SK-N-SH (cell line): ENCODE results near the gene DDX25. TPM values are rescaled to one million over a fixed set of nuclear protein-coding genes. Genes with fewer than 3 reads are reported as not detected.

ENCODE experiments used
- CTCF ChIA-PET: fragments of 300-600, 350-600 bp; formaldehyde crosslinking; extraction: SDS; loops from one replicate; lab custom pipeline; 2021; lab: Yijun Ruan, JAX
- POLR2A ChIA-PET: fragments of 350-600 bp; sonication (Branson Sonifier 250); formaldehyde crosslinking; extraction: SDS; loops from one replicate; lab custom pipeline; 2020; ENCODE audit warnings: antibody characterized with exemption, inconsistent platforms; lab: Yijun Ruan, JAX
- DNase-seq: peaks from one replicate; pipeline ENCODE4 v3.0.0; 2012
- H2AFZ ChIP-seq: fragments of 200-600 bp; sonication (generic); 2 replicates; pipeline ENCODE4 v1.8.1; 2016; ENCODE audit warnings: antibody characterized with exemption, mild to moderate bottlenecking, low read depth
- H3F3A ChIP-seq: fragments of 200-600 bp; sonication (generic); replicated peaks from 2 replicates; pipeline ENCODE3; 2016; ENCODE audit warnings: antibody characterized with exemption, mild to moderate bottlenecking; ENCODE audit not compliant: insufficient read depth
- H3K27ac ChIP-seq, 2 experiments: fragments of 200-500 bp in 1 of 2; fragments of 200-600 bp in 1 of 2; sonication (Bioruptor generic) in 1 of 2; sonication (generic), shearing (Covaris generic) in 1 of 2; 2 replicates each; pipeline versions ENCODE4 v1.5.1 to v1.6.1; 2014 to 2016; ENCODE audit warnings: low read depth in 2 of 2, inconsistent platforms in 1 of 2, low read length in 1 of 2, mild to moderate bottlenecking in 1 of 2, mixed read lengths in 1 of 2
- H3K27me3 ChIP-seq: fragments of 200-600 bp; sonication (generic), shearing (Covaris generic); 2 replicates; pipeline ENCODE4 v1.6.1; 2016; ENCODE audit warnings: mixed run types; ENCODE audit not compliant: insufficient read depth
- H3K36me3 ChIP-seq, 2 experiments: fragments of 200-500 bp in 1 of 2; fragments of 200-600 bp in 1 of 2; sonication (Bioruptor generic) in 1 of 2; sonication (generic) in 1 of 2; replicated peaks in 1 of 2; 2 replicates each; pipeline versions ENCODE3 to v1.5.1; 2014 to 2016; ENCODE audit warnings: low read length in 1 of 2, mild to moderate bottlenecking in 1 of 2; ENCODE audit not compliant: insufficient read depth in 2 of 2, control insufficient read depth in 1 of 2
- H3K4me1 ChIP-seq, 2 experiments: fragments of 200-500 bp in 1 of 2; fragments of 200-600 bp in 1 of 2; sonication (Bioruptor generic) in 1 of 2; sonication (generic), shearing (Covaris generic) in 1 of 2; 2 replicates each; pipeline versions ENCODE4 v1.5.1 to v1.6.1; 2014 to 2016; ENCODE audit warnings: low read depth in 1 of 2, low read length in 1 of 2, mixed run types in 1 of 2; ENCODE audit not compliant: insufficient read depth in 2 of 2, control insufficient read depth in 1 of 2
- H3K4me2 ChIP-seq: fragments of 200-600 bp; sonication (generic), shearing (Covaris generic); 2 replicates; pipeline ENCODE4 v1.6.1; 2017; ENCODE audit warnings: mixed run types
- H3K4me3 ChIP-seq, 2 experiments: fragments of 200-500 bp in 1 of 2; fragments of 200-600 bp in 1 of 2; sonication (Bioruptor generic) in 1 of 2; sonication (generic), shearing (Covaris generic) in 1 of 2; 2 replicates each; pipeline versions ENCODE4 v1.5.1 to v1.8.1; 2014 to 2016; ENCODE audit warnings: low read depth in 2 of 2, inconsistent platforms in 1 of 2, low read length in 1 of 2, mild to moderate bottlenecking in 1 of 2, mixed read lengths in 1 of 2, moderate library complexity in 1 of 2
- H3K79me2 ChIP-seq: fragments of 200-600 bp; sonication (generic); 2 replicates; pipeline ENCODE4 v1.8.1; 2017; ENCODE audit warnings: mild to moderate bottlenecking; ENCODE audit not compliant: insufficient read depth
- H3K9ac ChIP-seq: fragments of 200-600 bp; sonication (generic); 2 replicates; pipeline ENCODE4 v1.6.1; 2017; ENCODE audit warnings: mixed run types
- H3K9me2 ChIP-seq: fragments of 200-600 bp; sonication (generic); 2 replicates; pipeline ENCODE4 v1.6.1; 2017; ENCODE audit warnings: mixed run types
- H3K9me3 ChIP-seq: fragments of 200-600 bp; sonication (generic); 2 replicates; pipeline ENCODE4 v1.6.1; 2017; ENCODE audit warnings: mixed run types, mild to moderate bottlenecking, moderate library complexity
- H4K20me1 ChIP-seq: fragments of 200-600 bp; sonication (generic); 2 replicates; pipeline ENCODE4 v1.6.1; 2017; ENCODE audit warnings: mild to moderate bottlenecking, mixed run types; ENCODE audit not compliant: insufficient read depth
- CHD2 ChIP-seq: fragments of 150-350 bp; IDR thresholded peaks from 2 replicates; pipeline ENCODE4 v1.6.1; 2018; ENCODE audit warnings: low read length; ENCODE audit not compliant: partially characterized antibody
- ELF1 ChIP-seq: IDR thresholded peaks from 2 replicates; pipeline ENCODE4 v1.4.0; 2012
- EZH2phosphoT487 ChIP-seq: fragments of 200-600 bp; sonication (generic); IDR thresholded peaks from 2 replicates; pipeline ENCODE4 v1.6.1; 2017; ENCODE audit warnings: low read depth, mixed run types, mild to moderate bottlenecking, antibody characterized with exemption, moderate library complexity, borderline replicate concordance
- FOSL2 ChIP-seq: IDR thresholded peaks from 2 replicates; pipeline ENCODE4 v1.4.0; 2012; ENCODE audit warnings: low read depth, mild to moderate bottlenecking, moderate library complexity, borderline replicate concordance
- FOXJ3 ChIP-seq: sonication (generic); formaldehyde crosslinking; IDR thresholded peaks from 2 replicates; pipeline ENCODE4 v1.5.1; 2020; ENCODE audit warnings: mild to moderate bottlenecking, missing genetic modification reagents
- GATA2 ChIP-seq: sonication (generic); formaldehyde crosslinking; IDR thresholded peaks from 2 replicates; pipeline ENCODE4 v1.5.0; 2020; ENCODE audit warnings: mild to moderate bottlenecking, missing genetic modification reagents
- JUND ChIP-seq: IDR thresholded peaks from 2 replicates; pipeline ENCODE4 v1.4.0; 2012
- MAX ChIP-seq: IDR thresholded peaks from 2 replicates; pipeline ENCODE4 v1.4.0; 2012; ENCODE audit warnings: low read depth
- MEF2A ChIP-seq: IDR thresholded peaks from 2 replicates; pipeline ENCODE4 v1.4.0; 2012; ENCODE audit warnings: low read depth, borderline replicate concordance
- MXI1 ChIP-seq: IDR thresholded peaks from 2 replicates; pipeline ENCODE4 v1.6.1; 2012; ENCODE audit warnings: mild to moderate bottlenecking, low read depth, low read length, improper control_type of control experiment
- NFIC ChIP-seq: IDR thresholded peaks from 2 replicates; pipeline ENCODE4 v1.4.0; 2012; ENCODE audit warnings: borderline replicate concordance
- NRF1 ChIP-seq: IDR thresholded peaks from 2 replicates; pipeline ENCODE4 v1.6.1; 2012; ENCODE audit warnings: low read depth, mild to moderate bottlenecking, low read length
- POLR2AphosphoS5 ChIP-seq: IDR thresholded peaks from 2 replicates; pipeline ENCODE4 v1.6.1; 2012; ENCODE audit warnings: low read depth, low read length
- RAD21 ChIP-seq: IDR thresholded peaks from 2 replicates; pipeline ENCODE4 v1.6.1; 2012; ENCODE audit warnings: mild to moderate bottlenecking, low read length
- REST ChIP-seq: IDR thresholded peaks from 2 replicates; pipeline ENCODE4 v1.6.1; 2012; ENCODE audit warnings: mild to moderate bottlenecking, low read depth, low read length, moderate library complexity
- RXRA ChIP-seq: IDR thresholded peaks from 2 replicates; pipeline ENCODE4 v1.4.0; 2012; ENCODE audit warnings: low read depth, mild to moderate bottlenecking, borderline replicate concordance
- SIN3A ChIP-seq: IDR thresholded peaks from 2 replicates; pipeline ENCODE4 v1.6.1; 2012; ENCODE audit warnings: low read depth, mild to moderate bottlenecking, low read length, moderate library complexity, borderline replicate concordance
- TAF1 ChIP-seq: IDR thresholded peaks from 2 replicates; pipeline ENCODE4 v1.6.1; 2012; ENCODE audit warnings: low read depth, mild to moderate bottlenecking, low read length, moderate library complexity, borderline replicate concordance
- TCF12 ChIP-seq: IDR thresholded peaks from 2 replicates; pipeline ENCODE4 v1.4.0; 2012
- USF2 ChIP-seq: fragments of 150-350 bp; IDR thresholded peaks from 2 replicates; pipeline ENCODE4 v1.6.1; 2017; ENCODE audit warnings: antibody characterized with exemption, low read length, low read depth, borderline replicate concordance
- WGBS: methylation state at CpG from one replicate; pipeline ENCODE4 v1.1.6; 2017; ENCODE audit warnings: low lambda C conversion rate; 5-methylcytosine and 5-hydroxymethylcytosine counted together
- polyA plus RNA-seq, 3 experiments: library from polyadenylated mRNA; depleted of rRNA; stranded (reverse); fragments of >200 nt; gene quantifications; 2 replicates each; pipeline ENCODE4 v1.2.3, GENCODE V29; 2012

Gene DDX25
- polyA plus RNA-seq, 1 of the 3 experiments (the other 2 are of a cell fraction), result 0.12 TPM

DNA sequence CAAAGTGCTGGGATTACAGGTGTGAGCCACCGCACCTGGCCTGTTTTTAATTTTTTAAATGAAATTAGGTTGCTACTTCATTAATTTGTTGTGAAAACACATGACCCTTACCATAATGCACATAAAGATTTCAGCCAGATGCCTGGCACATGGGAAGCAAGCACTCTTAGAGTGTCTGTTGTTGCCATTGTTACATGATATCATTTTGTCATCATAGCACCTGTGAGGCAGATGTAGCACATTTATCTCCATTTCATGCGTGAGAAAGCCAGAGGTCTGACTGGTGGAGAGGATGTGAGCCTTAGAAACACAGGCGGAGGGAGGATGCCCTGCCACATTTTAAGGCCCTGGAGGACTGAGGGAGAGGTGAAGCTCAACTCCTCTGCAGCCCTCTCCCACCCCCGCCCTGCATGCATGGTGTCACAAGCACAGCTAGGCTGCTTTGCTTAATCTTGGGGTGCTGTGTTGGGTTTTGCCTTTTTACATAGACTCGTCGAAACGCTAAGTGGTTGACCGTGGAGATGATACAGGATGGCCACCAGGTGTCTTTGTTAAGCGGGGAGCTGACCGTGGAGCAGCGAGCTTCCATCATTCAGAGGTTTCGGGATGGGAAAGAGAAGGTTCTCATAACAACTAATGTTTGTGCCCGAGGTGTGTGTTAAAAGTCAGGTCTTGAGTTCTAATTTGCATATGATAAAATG lies 14.0 kb downstream of the DDX25 start:
- Histone ChIP-seq H3K79me2 (no peaks in the 10 kb centered on the region), H3K27ac (peak overlapping the region in 1 of 2 experiments; percentile 30; a peak in 2 of 4 replicates), H3K9me3 (no peaks in the 10 kb centered on the region), H3F3A (no peaks in the 10 kb centered on the region), H2AFZ (no peak overlapping the region), H3K27me3 (peaks cover 48% of the 10 kb centered on the region; the same call in 1 of the 2 replicates), H3K4me3 (no peak overlapping the region), H3K9me2 (no peaks in the 10 kb centered on the region), H3K36me3 (no peaks in the 10 kb centered on the region), H3K4me2 (no peak overlapping the region), H3K9ac (no peak overlapping the region), H3K4me1 (peaks cover 0 to 9% of the 10 kb centered on the region in 2 experiments; a peak in 1 of 4 replicates), H4K20me1 (no peaks in the 10 kb centered on the region)
- 69% methylated on average over 13 of the region's 13 CpGs for WGBS
- DNase-seq, result peak; percentile 62
- ChIA-PET POLR2A (no interaction called here), CTCF (interaction anchor here (0.6 to 2.6 kb wide), 10 partner anchors 8 to 293 kb away, joined by 3 to 17 read pairs (median 4); partner anchors contain the start of genes DDX25, FAM118B and RPUSD4)
- TF ChIP-seq MXI1 (peak; percentile 83; the same call in 1 of the 2 replicates), POLR2AphosphoS5 (no peak), RXRA (no peak), CHD2 (peak; percentile 18), FOSL2 (no peak), RAD21 (peak; percentile 11; the same call in 1 of the 2 replicates), TAF1 (no peak), NFIC (no peak), GATA2 (CRISPR knock-in tag) (no peak), FOXJ3 (CRISPR knock-in tag) (peak; percentile 50; the same call in 1 of the 2 replicates), NRF1 (no peak)

DNA sequence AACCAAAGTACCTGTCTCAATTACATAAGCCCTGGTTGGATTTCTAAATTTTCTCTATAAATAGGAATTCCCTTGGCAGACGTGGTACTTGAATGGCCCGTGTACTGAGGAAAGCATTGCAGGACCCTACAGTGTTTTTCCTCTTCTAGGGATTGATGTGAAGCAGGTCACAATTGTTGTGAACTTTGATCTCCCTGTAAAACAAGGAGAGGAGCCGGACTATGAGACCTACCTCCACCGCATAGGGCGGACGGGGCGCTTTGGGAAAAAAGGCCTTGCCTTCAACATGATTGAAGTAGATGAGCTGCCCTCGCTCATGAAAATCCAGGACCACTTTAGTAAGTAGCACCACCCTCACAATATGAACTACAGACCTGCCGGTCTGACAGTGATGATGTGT lies 16.7 kb downstream of the DDX25 start:
- H3K4me3 ChIP-seq, result no peak overlapping the region
- CTCF ChIA-PET, result interaction anchor here (0.8 to 5.3 kb wide), 8 partner anchors 21 to 280 kb away, joined by 3 to 22 read pairs (median 5); no protein-coding TSS in a partner anchor
- TF ChIP-seq FOSL2 (no peak), ELF1 (no peak), EZH2phosphoT487 (no peak), RAD21 (no peak), JUND (no peak), USF2 (no peak), NRF1 (no peak), REST (no peak), POLR2AphosphoS5 (no peak), TCF12 (no peak), GATA2 (CRISPR knock-in tag) (no peak), MXI1 (no peak), MAX (no peak), MEF2A (no peak), SIN3A (no peak)

More for the DNA sequence above, 16.7 kb downstream of the DDX25 start:
- H4K20me1 ChIP-seq, result no peaks in the 10 kb centered on the region
- H3K9me2 ChIP-seq, result no peaks in the 10 kb centered on the region
- H2AFZ ChIP-seq, result no peak overlapping the region
- H3K9ac ChIP-seq, result no peak overlapping the region
- H3K36me3 ChIP-seq, result no peaks in the 10 kb centered on the region
- H3K27me3 ChIP-seq, result peaks cover 48% of the 10 kb centered on the region; the same call in 1 of the 2 replicates
- H3K9me3 ChIP-seq, result no peaks in the 10 kb centered on the region
- H3K27ac ChIP-seq, result no peak overlapping the region
- no peak for DNase-seq
- no peaks in the 10 kb centered on the region for H3F3A ChIP-seq
- H3K79me2 ChIP-seq, result no peaks in the 10 kb centered on the region
- H3K4me1 ChIP-seq, result peaks cover 0 to 23% of the 10 kb centered on the region in 2 experiments; a peak in 1 of 4 replicates
- 78% methylated on average over 9 of the region's 9 CpGs for WGBS
- H3K4me2 ChIP-seq, result no peak overlapping the region
- POLR2A ChIA-PET, result no interaction called here
